ENCODE data around the gene EIF4B.

DNA sequence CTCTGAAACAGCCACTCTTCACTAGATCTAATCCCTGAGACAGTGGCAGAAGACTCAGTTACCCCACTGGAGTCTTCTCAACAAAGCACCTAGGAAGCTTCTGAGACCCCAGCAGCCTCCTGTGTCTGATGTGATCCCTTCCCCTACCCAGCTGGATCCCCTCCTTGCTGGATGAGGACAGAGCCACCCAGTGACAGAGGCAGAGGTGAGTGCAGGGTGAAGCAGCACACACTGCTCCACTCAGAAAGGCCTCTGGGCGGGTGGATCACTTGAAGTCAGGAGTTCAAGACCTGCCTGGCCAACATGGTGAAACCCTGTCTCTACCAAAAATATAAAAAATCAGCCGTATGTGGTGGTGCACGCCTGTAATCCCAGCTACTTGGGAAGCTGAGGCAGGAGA lies 70.2 kb downstream of the EIF4B start:
- TF ChIP-seq POLR2A (IDR thresholded peaks at IDR 0.05) (no peak), EP300 (IDR thresholded peaks at IDR 0.05) (no peak)
